GM18867 (cell line): ENCODE data around the gene MYADM.
"Not testable (repeated sequence)": the region's sequence is repeated elsewhere in the genome, so short reads cannot be mapped to it uniquely, and the experiment has no call there.

Experiments used
- ATAC-seq: cut with Tn5 transposase; IDR thresholded peaks from one replicate; pipeline ENCODE4 v1.9.1; 2021; ENCODE audit warnings: mild to moderate bottlenecking, moderate library complexity; ENCODE audit not compliant: unreplicated experiment

The MYADM gene

DNA sequence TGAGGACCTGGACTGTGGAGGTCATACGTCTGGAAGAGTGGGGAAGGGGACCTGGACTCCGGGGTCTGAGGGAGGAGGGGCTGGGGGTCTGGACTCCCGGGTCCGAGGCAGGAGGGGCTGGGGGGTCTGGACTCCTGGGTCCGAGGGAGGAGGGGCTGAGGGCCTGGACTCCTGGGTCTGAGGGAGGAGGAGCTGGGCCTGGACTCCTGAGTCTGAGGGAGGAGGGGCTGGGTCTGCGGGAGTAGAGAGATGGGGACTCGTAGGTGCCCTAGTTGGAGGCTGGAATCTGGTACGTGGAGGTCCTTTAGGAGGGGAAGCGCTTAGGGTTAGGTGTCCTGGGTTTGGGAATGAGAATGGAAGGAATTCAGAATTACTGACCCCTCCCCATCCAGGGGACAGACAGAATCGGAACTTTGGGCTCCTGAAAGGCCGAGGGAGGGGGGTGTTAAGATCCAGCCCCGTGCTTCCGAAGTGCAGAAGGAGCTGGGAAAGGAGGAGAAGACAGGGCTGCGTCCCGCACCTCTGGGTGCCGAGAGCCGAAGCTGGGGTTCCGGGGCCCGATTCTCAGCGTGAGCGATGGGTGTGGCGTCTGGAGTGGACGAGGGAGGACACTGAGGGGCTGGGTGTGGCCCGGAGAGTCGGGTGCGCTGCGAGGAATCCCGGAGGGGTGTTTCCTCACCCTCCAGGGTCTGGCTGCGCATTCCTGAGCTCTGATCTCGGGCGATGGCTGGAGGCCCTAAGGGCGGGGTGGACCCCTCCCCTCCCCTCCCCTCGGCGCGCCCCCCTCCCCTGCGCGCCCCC is 608 bp downstream of the MYADM start:
- no peak for ATAC-seq

DNA sequence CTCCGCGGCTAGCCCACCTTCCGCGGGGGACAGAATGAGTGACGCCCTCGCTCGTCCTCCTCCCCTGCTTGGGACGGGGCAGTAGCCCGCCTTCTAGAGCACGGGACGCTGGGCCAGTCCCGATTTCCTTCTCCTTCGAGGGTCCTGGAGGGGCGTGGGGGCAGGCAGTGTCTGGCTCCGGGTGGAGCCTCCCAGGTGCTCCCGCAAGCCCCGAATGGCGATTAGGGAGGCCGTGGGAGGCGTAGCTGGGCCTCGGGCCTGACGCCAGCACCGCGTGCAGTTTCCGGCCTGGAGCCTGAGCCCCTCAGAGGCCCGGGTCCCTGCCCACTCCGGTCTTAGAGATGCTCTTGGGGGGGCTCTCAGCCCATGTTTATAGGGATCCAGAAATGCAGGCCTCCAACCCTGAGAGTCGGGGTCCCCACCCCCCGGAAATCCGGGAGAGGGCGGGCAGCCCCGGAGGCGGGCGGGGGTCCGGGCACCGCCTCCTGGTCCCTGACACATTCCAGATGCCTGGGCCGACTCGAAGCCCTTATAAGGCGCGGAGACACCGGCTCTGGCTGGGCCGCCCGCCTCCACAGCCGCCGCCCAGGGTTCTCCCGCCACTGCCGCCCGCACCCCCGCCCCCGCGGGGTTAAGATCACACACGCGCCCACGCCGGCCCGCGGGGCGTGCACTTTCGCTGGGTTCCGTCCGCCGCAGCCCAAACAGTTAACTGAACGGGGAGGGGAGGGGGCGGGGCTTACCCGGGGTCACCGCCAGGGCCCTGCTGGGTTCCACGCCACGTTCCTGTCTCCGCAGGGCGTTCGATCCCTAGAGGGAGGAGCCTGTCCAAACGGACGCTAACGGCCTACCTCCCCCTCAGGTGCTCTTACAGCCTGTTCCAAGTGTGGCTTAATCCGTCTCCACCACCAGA is 1.5 kb downstream of the MYADM start:
- peak; percentile 32 for ATAC-seq

DNA sequence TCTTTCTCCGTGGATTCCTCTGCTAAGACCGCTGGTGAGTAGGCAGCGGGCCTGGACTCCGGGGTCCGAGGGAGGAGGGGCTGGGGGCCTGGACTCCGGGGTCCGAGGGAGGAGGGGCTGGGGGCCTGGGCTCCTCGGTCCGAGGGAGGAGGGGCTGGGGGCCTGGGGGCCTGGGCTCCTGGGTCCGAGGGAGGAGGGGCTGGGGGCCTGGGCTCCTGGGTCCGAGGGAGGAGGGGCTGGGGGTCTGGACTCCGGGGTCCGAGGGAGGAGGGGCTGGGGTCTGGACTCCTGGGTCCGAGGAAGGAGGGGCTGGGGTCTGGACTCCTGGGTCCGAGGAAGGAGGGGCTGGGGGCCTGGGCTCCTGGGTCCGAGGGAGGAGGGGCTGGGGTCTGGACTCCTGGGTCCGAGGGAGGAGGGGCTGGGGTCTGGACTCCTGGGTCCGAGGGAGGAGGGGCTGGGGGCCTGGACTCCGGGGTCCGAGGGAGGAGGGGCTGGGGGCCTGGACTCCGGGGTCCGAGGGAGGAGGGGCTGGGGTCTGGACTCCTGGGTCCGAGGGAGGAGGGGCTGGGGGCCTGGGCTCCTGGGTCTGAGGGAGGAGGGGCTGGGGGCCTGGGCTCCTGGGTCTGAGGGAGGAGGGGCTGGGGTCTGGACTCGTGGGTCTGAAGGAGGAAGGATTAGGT is 2.3 kb downstream of the MYADM start:
- not testable (repeated sequence) for ATAC-seq

DNA sequence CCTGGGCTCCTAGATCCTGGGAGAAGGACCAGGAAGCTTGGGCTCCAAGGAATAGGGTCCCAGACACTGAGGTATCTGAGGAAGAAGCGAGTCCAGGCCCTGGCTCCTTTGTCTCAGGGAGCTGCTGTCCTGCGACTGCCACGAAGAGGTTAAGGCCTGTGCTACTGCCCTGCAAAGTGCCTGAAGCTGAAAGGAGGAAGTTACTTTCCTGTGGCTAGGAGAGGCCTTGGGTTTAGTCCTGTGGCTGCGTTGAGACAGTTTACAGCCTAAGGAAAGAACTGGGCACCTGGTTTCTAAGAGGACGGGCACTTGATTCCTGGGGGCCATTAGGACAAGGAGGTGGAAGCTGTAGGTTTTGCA is 2.8 kb downstream of the MYADM start:
- ATAC-seq, result no peak

DNA sequence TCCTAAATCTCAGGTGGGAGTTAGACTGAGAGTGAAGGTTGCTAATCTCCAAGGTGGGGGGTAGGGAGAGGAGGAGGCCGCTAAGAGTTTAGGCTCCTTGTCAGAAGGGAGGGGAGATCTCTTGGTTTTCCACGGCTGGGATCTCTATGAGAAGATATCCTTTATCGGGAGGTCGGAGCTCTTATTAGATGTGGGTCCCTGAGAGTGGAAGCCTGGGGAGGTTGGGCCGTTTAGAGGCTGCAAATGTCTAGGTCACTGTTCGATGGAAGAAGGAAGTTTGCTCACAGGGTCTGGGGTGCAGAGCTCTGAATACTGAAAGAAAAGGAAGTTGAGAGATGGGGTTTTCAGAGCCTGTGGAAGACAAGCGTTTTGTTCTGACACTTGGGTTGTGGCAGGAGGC is 3.8 kb downstream of the MYADM start:
- ATAC-seq, result no peak

DNA sequence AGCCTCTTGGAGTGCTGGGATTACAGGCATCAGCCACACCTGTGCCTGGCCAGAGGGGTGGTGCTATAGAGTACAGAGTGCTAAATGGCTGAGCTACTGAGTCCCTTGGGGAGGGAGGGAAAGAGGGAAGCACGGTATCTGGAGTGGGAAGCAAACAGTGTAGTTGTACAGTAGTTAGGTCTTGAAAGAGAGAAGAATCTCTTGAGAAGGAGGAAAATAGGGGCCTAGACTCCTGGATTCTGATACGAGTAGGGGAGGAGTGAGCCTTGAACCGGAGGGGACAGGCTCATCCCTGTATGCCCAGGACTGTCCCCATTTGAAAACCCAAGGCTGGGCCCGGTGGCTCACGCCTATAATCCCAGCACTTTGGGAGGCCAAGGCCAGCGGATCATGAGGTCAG is 5.1 kb downstream of the MYADM start:
- no peak for ATAC-seq

DNA sequence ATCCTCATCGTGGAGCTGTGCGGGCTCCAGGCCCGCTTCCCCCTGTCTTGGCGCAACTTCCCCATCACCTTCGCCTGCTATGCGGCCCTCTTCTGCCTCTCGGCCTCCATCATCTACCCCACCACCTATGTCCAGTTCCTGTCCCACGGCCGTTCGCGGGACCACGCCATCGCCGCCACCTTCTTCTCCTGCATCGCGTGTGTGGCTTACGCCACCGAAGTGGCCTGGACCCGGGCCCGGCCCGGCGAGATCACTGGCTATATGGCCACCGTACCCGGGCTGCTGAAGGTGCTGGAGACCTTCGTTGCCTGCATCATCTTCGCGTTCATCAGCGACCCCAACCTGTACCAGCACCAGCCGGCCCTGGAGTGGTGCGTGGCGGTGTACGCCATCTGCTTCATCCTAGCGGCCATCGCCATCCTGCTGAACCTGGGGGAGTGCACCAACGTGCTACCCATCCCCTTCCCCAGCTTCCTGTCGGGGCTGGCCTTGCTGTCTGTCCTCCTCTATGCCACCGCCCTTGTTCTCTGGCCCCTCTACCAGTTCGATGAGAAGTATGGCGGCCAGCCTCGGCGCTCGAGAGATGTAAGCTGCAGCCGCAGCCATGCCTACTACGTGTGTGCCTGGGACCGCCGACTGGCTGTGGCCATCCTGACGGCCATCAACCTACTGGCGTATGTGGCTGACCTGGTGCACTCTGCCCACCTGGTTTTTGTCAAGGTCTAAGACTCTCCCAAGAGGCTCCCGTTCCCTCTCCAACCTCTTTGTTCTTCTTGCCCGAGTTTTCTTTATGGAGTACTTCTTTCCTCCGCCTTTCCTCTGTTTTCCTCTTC is 6.3 kb downstream of the MYADM start:
- no peak for ATAC-seq

DNA sequence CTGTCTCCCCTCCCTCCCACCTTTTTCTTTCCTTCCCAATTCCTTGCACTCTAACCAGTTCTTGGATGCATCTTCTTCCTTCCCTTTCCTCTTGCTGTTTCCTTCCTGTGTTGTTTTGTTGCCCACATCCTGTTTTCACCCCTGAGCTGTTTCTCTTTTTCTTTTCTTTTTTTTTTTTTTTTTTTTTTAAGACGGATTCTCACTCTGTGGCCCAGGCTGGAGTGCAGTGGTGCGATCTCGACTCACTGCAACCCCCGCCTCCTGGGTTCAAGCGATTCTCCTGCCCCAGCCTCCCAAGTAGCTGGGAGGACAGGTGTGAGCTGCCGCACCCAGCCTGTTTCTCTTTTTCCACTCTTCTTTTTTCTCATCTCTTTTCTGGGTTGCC is 6.9 kb downstream of the MYADM start:
- no peak for ATAC-seq

DNA sequence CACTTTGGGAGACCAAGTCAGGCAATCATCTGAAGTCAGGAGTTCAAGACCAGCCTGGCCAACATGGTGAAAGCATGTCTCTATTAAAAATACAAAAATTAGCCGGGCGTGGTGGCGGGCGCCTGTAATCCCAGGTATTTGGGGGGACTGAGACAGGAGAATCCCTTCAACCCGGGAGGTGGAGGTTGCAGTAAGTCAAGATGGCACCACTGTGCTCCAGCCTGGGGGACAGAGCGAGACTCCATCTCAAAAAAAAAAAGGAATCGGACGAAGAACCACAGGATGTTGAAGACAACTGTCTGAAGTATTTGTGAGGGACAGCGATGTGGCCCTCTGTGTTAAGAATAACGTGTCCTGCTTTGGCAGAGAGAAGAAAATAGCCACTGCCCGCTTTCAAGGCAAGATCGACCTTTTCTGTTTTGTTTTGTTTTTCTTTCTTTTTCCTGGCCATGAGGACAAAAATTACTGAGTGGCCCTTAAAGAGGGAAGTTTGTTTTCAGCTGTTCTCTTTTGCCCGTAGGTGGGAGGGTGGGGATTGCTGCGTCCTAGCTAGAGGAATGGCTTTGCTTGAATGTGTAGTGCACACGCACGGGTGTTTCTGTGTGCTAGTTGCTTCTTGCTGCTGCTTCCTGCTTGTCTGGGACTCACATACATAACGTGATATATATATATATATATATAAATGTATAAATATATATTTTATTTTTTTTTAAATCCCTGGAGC is 8.1 kb downstream of the MYADM start:
- ATAC-seq, result no peak

DNA sequence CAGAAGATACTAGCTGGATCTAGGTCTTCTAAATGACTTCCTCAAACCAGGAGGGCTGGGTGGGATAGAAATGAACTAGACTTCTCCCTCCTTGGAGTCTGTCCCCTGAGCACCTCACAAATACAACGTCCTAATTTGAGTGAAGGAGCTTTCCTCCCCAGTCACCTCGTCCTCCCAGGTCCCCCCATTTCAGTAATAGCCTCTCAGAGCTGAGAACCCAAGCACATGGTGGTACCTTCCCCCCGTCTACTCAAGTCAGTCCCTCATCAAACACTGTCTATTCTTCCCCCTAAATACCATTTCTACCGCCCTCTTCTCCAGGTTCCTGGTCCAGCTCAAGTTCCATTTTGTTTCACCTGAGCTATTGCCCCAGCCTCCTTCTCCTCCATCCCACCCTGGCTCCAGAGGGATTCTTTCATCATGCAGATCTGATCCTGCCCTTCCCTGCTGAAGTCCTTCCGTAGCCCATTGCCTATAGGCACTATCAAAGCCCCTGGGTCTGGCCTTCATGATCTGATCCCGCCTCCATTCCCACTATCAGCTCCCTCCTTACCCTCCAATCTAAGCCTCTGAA is 9.1 kb downstream of the MYADM start:
- no peak for ATAC-seq

DNA sequence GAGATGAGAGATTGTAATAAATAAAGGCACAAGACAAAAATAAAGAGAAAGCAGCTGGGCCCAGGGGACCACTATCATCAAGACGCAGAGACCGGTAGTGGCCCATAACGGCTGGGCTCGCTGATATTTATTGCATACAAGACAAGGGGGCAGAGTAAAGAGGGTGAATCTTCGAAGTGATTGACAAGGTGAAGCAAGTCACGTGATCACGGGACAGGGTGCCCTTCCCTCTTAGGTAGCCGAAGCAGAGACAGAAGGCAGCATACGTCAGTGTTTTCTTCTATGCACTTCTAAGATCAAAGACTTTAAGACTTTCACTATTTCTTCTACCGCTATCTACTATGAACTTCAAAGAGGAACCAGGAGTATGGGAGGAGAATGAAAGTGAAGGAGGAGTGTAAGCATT is 9.7 kb downstream of the MYADM start:
- ATAC-seq, result no peak

DNA sequence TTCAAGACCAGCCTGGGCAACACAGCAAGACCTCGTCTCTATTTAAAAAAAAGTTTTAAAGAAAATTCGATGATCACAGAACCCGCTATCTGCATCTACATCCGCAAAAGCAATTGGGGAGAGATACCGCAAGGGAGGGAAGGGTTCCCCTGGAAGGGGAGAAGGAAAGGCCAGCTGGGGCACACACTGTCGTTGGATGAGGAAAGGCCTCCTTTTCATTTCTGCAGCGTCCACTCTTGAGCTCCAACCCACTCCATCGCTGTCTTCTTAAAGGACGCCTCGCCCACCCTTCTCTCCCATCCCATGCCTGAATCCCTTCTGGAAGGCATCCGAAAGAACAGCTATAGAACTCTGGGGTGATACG is 11.1 kb downstream of the MYADM start:
- no peak for ATAC-seq

DNA sequence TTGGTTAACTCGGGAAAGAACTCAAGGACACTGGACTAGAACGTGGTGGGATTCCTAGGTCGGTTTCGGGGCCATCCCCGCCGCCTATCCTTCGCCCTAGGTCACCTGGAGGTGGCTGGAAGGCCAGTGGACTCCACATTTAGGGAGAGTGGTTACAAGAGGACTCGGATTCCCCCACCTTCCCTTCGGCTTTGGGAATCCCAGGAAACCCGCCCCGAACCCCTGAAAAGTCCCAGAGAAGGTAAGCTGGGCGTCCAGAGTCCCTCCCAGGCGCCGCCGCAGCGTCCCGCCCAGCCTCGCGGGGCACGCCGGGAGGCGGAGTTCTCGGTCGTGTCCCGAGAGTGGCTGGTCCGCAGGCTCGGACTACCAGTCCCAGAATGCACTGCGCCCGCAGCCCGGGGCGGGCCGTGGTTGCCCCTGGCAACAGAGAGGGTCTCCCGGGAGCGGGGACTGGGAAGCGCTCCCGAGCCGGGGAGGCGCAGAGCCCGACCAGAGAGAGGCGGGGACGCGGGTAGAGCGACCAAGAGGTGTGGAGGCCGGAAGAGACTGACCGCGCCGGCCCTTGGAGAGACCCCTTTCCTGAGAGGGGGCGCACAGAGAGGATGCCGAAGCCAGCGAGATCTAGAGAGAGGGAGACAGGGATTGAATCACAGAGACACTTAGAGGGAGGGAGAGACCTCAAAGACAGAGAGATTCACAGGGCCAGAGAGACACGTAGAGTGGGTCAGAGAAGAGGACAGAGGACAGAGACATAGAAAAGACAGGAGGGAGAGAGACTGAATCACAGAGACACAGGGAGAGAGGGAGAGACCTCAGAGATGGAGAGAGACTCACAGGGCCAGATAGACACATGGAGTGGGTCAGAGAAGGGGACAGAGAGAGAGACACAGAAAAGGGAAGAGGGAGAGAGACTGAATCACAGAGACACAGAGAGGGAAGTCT is 11.7 kb downstream of the MYADM start:
- peak; percentile 91 for ATAC-seq

DNA sequence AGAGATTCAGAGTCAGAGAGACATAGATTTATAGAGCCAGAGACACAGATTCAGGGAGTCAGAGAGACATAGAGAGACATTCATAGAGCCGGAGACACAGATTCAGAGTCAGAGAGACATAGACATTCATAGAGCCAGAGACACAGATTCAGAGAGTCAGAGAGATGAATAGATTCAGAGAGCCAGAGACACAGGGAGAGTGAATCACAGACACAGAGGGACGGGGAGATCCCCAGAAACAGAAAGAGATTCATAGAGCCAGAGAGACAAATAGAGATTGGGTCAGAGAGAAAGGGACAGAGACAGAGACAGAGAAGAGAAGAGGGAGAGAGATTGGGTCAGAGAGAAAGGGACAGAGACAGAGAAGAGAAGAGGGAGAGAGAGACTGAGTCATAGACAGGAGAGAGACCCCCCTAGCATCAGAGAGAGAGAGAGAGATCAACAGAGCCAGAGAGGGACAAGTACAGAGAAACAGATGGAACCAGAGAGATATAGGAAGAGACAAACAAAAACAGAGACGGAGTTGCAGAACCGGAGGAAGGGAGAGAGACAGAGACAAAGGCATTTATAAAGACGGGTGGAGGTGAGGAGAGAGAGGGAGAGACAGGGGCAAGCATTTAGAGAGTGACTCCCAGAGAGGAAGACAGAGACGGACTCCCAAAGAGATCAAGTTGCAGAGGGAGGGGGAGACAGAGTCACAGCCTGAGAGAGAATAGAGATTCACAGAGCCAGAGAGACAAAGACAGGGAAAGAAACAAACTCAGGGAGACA is 13.2 kb downstream of the MYADM start:
- ATAC-seq, result no peak

DNA sequence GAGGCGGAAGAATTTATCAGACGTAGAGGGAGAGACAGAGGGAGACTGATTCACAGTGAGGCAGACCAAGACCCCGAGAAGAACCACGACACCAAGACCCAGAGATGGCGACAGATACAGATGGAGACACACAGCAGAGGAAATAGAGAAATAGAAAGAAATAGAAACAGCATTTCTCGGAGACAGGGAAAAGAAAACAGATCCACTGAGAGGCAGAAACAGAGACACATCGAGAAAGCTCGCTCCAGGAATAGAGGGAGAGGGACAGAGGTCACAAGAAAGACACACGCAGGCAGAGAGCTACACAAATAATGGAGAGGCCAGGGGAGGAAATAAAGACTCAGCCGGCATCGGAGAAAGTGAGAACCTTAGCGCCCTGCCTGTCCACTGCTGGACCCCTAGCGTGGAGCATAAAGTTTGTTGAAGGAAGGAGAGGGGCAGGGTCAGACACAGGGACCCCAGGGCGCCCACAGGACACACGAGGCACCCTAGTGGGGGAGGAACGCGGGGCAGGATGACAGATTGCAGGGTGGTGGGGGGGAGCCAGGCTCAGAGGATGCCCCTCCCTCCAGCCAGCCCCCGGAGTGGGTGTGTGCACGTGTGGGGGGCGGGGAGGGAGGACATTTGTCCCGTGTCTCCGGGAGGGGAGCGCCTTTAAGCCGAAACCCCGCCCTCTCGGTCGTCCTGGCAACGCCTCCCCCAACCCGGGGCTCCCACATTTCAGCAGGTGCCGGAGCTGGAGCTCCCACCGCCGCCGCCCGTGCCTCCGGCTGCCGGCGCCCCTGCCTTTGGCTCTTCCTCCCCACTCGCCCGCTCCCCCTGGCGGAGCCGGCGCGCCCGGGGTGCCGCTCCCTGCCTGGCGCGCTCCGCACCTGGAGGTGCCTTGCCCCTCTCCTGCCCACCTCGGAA is 14.1 kb downstream of the MYADM start, which contains the start of gene PRKCG:
Gene PRKCG, plus strand, starts transcription at position 716 of the 909 bp plus-strand sequence. CDS start 298 bp downstream, outside the sequence.
- ATAC-seq, result no peak

DNA sequence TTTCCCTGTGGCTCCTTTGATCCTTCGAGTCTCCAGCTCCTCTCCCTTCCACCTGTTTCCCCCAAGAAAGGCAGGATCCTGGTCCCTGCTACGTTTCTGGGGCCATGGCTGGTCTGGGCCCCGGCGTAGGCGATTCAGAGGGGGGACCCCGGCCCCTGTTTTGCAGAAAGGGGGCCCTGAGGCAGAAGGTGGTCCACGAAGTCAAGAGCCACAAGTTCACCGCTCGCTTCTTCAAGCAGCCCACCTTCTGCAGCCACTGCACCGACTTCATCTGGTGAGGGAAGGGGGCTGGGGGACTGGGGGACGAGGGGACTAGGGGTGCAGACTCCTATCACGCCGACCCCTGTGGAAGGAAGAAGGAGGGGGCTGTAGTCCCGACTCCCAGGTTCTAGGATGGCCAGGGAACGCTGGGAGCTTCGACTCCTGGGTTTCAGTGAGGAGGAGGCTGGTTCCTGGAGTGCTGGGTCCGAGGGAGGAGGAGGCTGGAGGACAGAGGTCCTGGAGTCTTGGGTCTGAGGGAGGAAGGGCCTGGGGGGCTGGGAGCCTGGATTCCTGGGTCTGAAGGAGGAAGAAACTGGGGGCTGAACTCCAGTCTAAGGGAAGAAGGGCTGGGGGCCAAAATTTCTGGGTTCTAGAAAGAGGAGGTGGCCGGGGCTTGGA is 14.8 kb downstream of the MYADM start:
- no peak for ATAC-seq
